GM12878 (cell line): Measurements from ENCODE around the gene ZNF285. TPM values are rescaled to one million over a fixed set of nuclear protein-coding genes. Genes with fewer than 3 reads are reported as not detected.
"Not testable (repeated sequence)": the region's sequence is repeated elsewhere in the genome, so short reads cannot be mapped to it uniquely, and the experiment has no call there.

Experiments used
- ATAC-seq: fragments of 200-7000 bp; cut with Tn5 transposase; 3 replicates; pipeline ENCODE4 v1.9.1; 2020; ENCODE audit warnings: mild to moderate bottlenecking, moderate library complexity
- BruUV-seq: library from RNA; stranded (reverse); fragments of 400-500 nt; replicated peaks from 2 replicates; lab custom pipeline; 2021; lab: Mats Ljungman, UMichigan
- CTCF ChIA-PET: fragments of 300-600 bp; sonication (Branson Sonifier 250); formaldehyde crosslinking; extraction: SDS; loops from one replicate; lab custom pipeline; 2021; ENCODE audit warnings: inconsistent platforms; lab: Yijun Ruan, JAX
- POLR2A ChIA-PET: fragments of 350-600 bp; formaldehyde crosslinking; extraction: SDS; loops from one replicate; lab custom pipeline; 2021; ENCODE audit warnings: inconsistent platforms; lab: Charles Lee
- RAD21 ChIA-PET: fragments of 300-600 bp; sonication (Branson Sonifier 250); formaldehyde crosslinking; loops from one replicate; lab custom pipeline; 2023; ENCODE audit warnings: antibody characterized with exemption; ENCODE audit not compliant: unreplicated experiment; lab: Charles Lee
- SMC1A ChIA-PET: fragments of 300-600 bp; sonication (Branson Sonifier 250); formaldehyde crosslinking; loops from one replicate; lab custom pipeline; 2023; ENCODE audit not compliant: unreplicated experiment, uncharacterized antibody; lab: Charles Lee
- DNase-seq: peaks from one replicate; pipeline ENCODE4 v3.0.0-alpha.2; 2011; ENCODE audit warnings: low read depth, low spot score
- FAIRE-seq: peaks from 3 replicates; lab custom pipeline; 2011; peaks lifted over from hg19 to GRCh38; lab: Jason Lieb, UNC
- H2AFZ ChIP-seq: 2 replicates; pipeline ENCODE4 v1.6.0; 2011; ENCODE audit warnings: low read depth, low read length, control low read depth; ENCODE audit not compliant: control insufficient read depth
- H3K27ac ChIP-seq: 2 replicates; pipeline ENCODE4 v1.5.1; 2011; ENCODE audit warnings: control low read depth; ENCODE audit not compliant: control insufficient read depth, insufficient read depth
- H3K27me3 ChIP-seq, 2 experiments: replicated peaks in 1 of 2; 2 replicates each; pipeline versions ENCODE4 v1.6.0 to v1.6.1; 2011; ENCODE audit warnings: low read length in 1 of 2; ENCODE audit not compliant: control insufficient read depth in 2 of 2, insufficient read depth in 2 of 2
- H3K36me3 ChIP-seq, 2 experiments: 2 replicates each; pipeline ENCODE4 v1.5.1; 2011; ENCODE audit warnings: low read length in 1 of 2; ENCODE audit not compliant: control insufficient read depth in 2 of 2, insufficient read depth in 2 of 2
- H3K4me1 ChIP-seq: 2 replicates; pipeline ENCODE4 v1.6.1; 2011; ENCODE audit warnings: mild to moderate bottlenecking, low read length, moderate library complexity, mixed read lengths; ENCODE audit not compliant: control insufficient read depth, insufficient read depth
- H3K4me2 ChIP-seq: 2 replicates; pipeline ENCODE4 v1.6.0; 2011; ENCODE audit warnings: control low read depth; ENCODE audit not compliant: control insufficient read depth, insufficient read depth
- H3K4me3 ChIP-seq: fragments of 200-600 bp; sonication (generic); 2 replicates; pipeline ENCODE4 v1.5.1; 2016
- H3K79me2 ChIP-seq: 2 replicates; pipeline ENCODE4 v1.6.0; 2011; ENCODE audit warnings: low read length; ENCODE audit not compliant: control insufficient read depth, insufficient read depth
- H3K9ac ChIP-seq: 2 replicates; pipeline ENCODE4 v1.8.0; 2011; ENCODE audit warnings: low read length, control low read depth, mixed read lengths; ENCODE audit not compliant: control insufficient read depth, insufficient read depth
- H3K9me3 ChIP-seq: replicated peaks from 3 replicates; pipeline ENCODE4 v1.5.1; 2011; ENCODE audit warnings: mild to moderate bottlenecking, low read length; ENCODE audit not compliant: control insufficient read depth, insufficient read depth
- H4K20me1 ChIP-seq: 2 replicates; pipeline ENCODE4 v1.6.0; 2011; ENCODE audit not compliant: control insufficient read depth, insufficient read depth
- WGBS: methylation state at CpG from one replicate; pipeline ENCODE4 v1.1.6; 2016; ENCODE audit warnings: low lambda C conversion rate; ENCODE audit not compliant: insufficient replicate concordance, insufficient coverage; ENCODE audit errors: missing lambda C conversion rate; 5-methylcytosine and 5-hydroxymethylcytosine counted together
- in situ Hi-C: fragments of 300-500 bp; cut with MboI; formaldehyde crosslinking; loops from 9 replicates; pipeline ENCODE4 v1.14.3; 2018; ENCODE audit warnings: mixed read lengths
- intact Hi-C: fragments of 100-400 bp; cut with micrococcal nuclease; formaldehyde crosslinking; loops from one replicate; pipeline ENCODE4 v1.14.2; 2022; ENCODE audit not compliant: unreplicated experiment
- polyA plus RNA-seq, 11 experiments: library from polyadenylated mRNA; depleted of rRNA in 4 of 11; unstranded in 6 of 11; stranded (reverse) in 5 of 11; fragments of >200 nt; fragmentation: Nextera tagmentation in 4 of 11; fragmentation: Illumina TruSeq in 1 of 11; extraction: Ambion mirVana in 4 of 11; extraction: Trizol in 1 of 11; gene quantifications; 1 replicate in 1 of 11; 2 replicates in 10 of 11; pipeline versions ENCODE4 v1.2.1 to v1.2.3, GENCODE V29; 2011 to 2016; ENCODE audit warnings: inconsistent platforms in 2 of 11, missing spikeins in 2 of 11, low read depth in 1 of 11
- total RNA-seq, 4 experiments: library from RNA; depleted of rRNA in 3 of 4; stranded (reverse); fragments of >200 nt in 3 of 4; fragmentation: Illumina TruSeq in 1 of 4; extraction: Trizol in 1 of 4; gene quantifications; 2 replicates each; pipeline versions ENCODE4 v1.2.1 to v1.2.3, GENCODE V29; 2013 to 2021

ZNF285 gene
- total and polyA plus RNA-seq, 10 of the 15 experiments (the other 5 are each of a cell fraction or from before 2014, with no cell fraction given), result 0.02 to 0.40 (median 0.28) TPM; not detected in 3

DNA sequence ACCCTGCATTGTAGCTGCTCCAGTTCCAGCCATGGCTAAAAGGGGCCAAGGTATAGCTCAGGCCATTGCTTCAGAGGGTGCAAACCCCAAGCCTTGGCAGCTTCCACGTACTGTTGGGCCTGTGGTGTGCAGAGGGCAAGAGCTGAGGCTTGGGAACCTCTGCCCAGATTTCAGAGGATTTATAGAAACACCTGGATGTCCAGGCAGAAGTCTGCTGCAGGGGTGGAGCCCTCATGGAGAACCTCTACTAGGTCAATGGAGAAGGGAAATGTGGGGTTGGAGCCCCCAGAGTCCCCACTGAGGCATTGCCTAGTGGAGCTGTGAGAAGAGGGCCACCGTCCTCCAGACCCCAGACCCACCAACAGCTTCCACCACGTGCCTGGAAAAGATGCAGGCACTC is 66.8 kb downstream of the ZNF285 start:
- RAD21 ChIA-PET, H2AFZ ChIP-seq, H3K4me2 ChIP-seq, CTCF ChIA-PET, H3K9ac ChIP-seq, H3K4me1 ChIP-seq, H4K20me1 ChIP-seq, BruUV-seq, in situ Hi-C loops, H3K79me2 ChIP-seq, ATAC-seq, H3K27ac ChIP-seq, H3K36me3 ChIP-seq, SMC1A ChIA-PET, DNase-seq, H3K9me3 ChIP-seq, FAIRE-seq, intact Hi-C loops, H3K27me3 ChIP-seq, H3K4me3 ChIP-seq, POLR2A ChIA-PET: not testable (repeated sequence)
- 0% methylated on average over 3 of the region's 3 CpGs for WGBS

Other genes starting within 250 kb of the ZNF285 start
Only the 7 nearest of the 10 such genes appear.
- gene ZNF227, start 189.1 kb downstream of the ZNF285 start, total RNA-seq (2014; rRNA removed), result 14.7 and 15.0 TPM in 2 replicates
- gene ZNF227, start 189.1 kb downstream of the ZNF285 start, total RNA-seq (2014; rRNA removed; fragmentation: Illumina TruSeq; extraction: Trizol), result 22.4 and 22.9 TPM in 2 replicates
- gene ZNF227, start 189.1 kb downstream of the ZNF285 start, total RNA-seq (2021), result 17.2 and 20.9 TPM in 2 replicates
- 19.3 and 24.2 TPM in 2 replicates for gene ZNF227, start 189.1 kb downstream of the ZNF285 start, polyA plus RNA-seq (2011; rRNA removed)
- 16.0 and 17.2 TPM in 2 replicates for gene ZNF227, start 189.1 kb downstream of the ZNF285 start, polyA plus RNA-seq (2014; fragmentation: Illumina TruSeq; extraction: Trizol)
- gene ZNF227, start 189.1 kb downstream of the ZNF285 start, polyA plus RNA-seq (2014; fragmentation: Nextera tagmentation; extraction: Ambion mirVana), result 1 to 10 TPM; 4.3 to 5.1 TPM
- gene ZNF227, start 189.1 kb downstream of the ZNF285 start, polyA plus RNA-seq (2014; rRNA removed), result 9.8 and 10.8 TPM in 2 replicates
- 10 to 100 TPM; 10.9 to 11.0 TPM for gene ZNF227, start 189.1 kb downstream of the ZNF285 start, polyA plus RNA-seq (2016; fragmentation: Nextera tagmentation; extraction: Ambion mirVana)
- 0.23 and 0.54 TPM in 2 replicates for gene ZNF233, start 141.7 kb downstream of the ZNF285 start, total RNA-seq (2014; rRNA removed)
- 0.32 and 0.63 TPM in 2 replicates for gene ZNF233, start 141.7 kb downstream of the ZNF285 start, total RNA-seq (2014; rRNA removed; fragmentation: Illumina TruSeq; extraction: Trizol)
- 0.19 and 0.26 TPM in 2 replicates for gene ZNF233, start 141.7 kb downstream of the ZNF285 start, total RNA-seq (2021)
- gene ZNF233, start 141.7 kb downstream of the ZNF285 start, polyA plus RNA-seq (2011; rRNA removed), result 1.5 and 1.8 TPM in 2 replicates
- gene ZNF233, start 141.7 kb downstream of the ZNF285 start, polyA plus RNA-seq (2014; fragmentation: Illumina TruSeq; extraction: Trizol), result 0.06 and 0.32 TPM in 2 replicates
- under 1 TPM; 0.35 to 0.46 TPM for gene ZNF233, start 141.7 kb downstream of the ZNF285 start, polyA plus RNA-seq (2014; fragmentation: Nextera tagmentation; extraction: Ambion mirVana)
- 0.29 and 0.67 TPM in 2 replicates for gene ZNF233, start 141.7 kb downstream of the ZNF285 start, polyA plus RNA-seq (2014; rRNA removed)
- gene ZNF233, start 141.7 kb downstream of the ZNF285 start, polyA plus RNA-seq (2016; fragmentation: Nextera tagmentation; extraction: Ambion mirVana), result 1 to 10 TPM in 1 of 2 experiments, under 1 TPM in 1; 0.93 to 1.0 TPM
- 4.7 and 5.9 TPM in 2 replicates for gene ZNF235, start 96.6 kb downstream of the ZNF285 start, total RNA-seq (2014; rRNA removed)
- gene ZNF235, start 96.6 kb downstream of the ZNF285 start, total RNA-seq (2014; rRNA removed; fragmentation: Illumina TruSeq; extraction: Trizol), result 7.0 and 7.4 TPM in 2 replicates
- gene ZNF235, start 96.6 kb downstream of the ZNF285 start, total RNA-seq (2021), result 3.9 and 4.8 TPM in 2 replicates
- 9.0 and 12.2 TPM in 2 replicates for gene ZNF235, start 96.6 kb downstream of the ZNF285 start, polyA plus RNA-seq (2011; rRNA removed)
- gene ZNF235, start 96.6 kb downstream of the ZNF285 start, polyA plus RNA-seq (2014; fragmentation: Illumina TruSeq; extraction: Trizol), result 4.1 and 7.5 TPM in 2 replicates
- 1 to 10 TPM; 2.8 to 5.0 TPM for gene ZNF235, start 96.6 kb downstream of the ZNF285 start, polyA plus RNA-seq (2014; fragmentation: Nextera tagmentation; extraction: Ambion mirVana)
- 2.7 and 4.0 TPM in 2 replicates for gene ZNF235, start 96.6 kb downstream of the ZNF285 start, polyA plus RNA-seq (2014; rRNA removed)
- 1 to 10 TPM; 3.6 to 4.9 TPM for gene ZNF235, start 96.6 kb downstream of the ZNF285 start, polyA plus RNA-seq (2016; fragmentation: Nextera tagmentation; extraction: Ambion mirVana)
- gene ZNF112, start 44.9 kb downstream of the ZNF285 start, total RNA-seq (2014; rRNA removed), result not detected in 2 replicates
- 0.04 TPM in 1 of 2 replicates, not detected in the other for gene ZNF112, start 44.9 kb downstream of the ZNF285 start, total RNA-seq (2014; rRNA removed; fragmentation: Illumina TruSeq; extraction: Trizol)
- gene ZNF112, start 44.9 kb downstream of the ZNF285 start, total RNA-seq (2021), result not detected in 2 replicates
- gene ZNF112, start 44.9 kb downstream of the ZNF285 start, polyA plus RNA-seq (2011; rRNA removed), result 0.01 and 0.11 TPM in 2 replicates
- gene ZNF112, start 44.9 kb downstream of the ZNF285 start, polyA plus RNA-seq (2014; fragmentation: Illumina TruSeq; extraction: Trizol), result 0.03 TPM in 1 of 2 replicates, not detected in the other
- gene ZNF112, start 44.9 kb downstream of the ZNF285 start, polyA plus RNA-seq (2014; fragmentation: Nextera tagmentation; extraction: Ambion mirVana), result not detected
- gene ZNF112, start 44.9 kb downstream of the ZNF285 start, polyA plus RNA-seq (2014; rRNA removed), result 0.08 TPM in 1 of 2 replicates, not detected in the other
- gene ZNF112, start 44.9 kb downstream of the ZNF285 start, polyA plus RNA-seq (2016; fragmentation: Nextera tagmentation; extraction: Ambion mirVana), result under 1 TPM; 0.07 to 0.25 TPM
- gene ZNF229, start 46.9 kb upstream of the ZNF285 start, total RNA-seq (2014; rRNA removed), result 0.11 and 0.23 TPM in 2 replicates
- gene ZNF229, start 46.9 kb upstream of the ZNF285 start, total RNA-seq (2014; rRNA removed; fragmentation: Illumina TruSeq; extraction: Trizol), result 0.04 and 0.09 TPM in 2 replicates
- 0.05 and 0.15 TPM in 2 replicates for gene ZNF229, start 46.9 kb upstream of the ZNF285 start, total RNA-seq (2021)
- 0.09 and 0.14 TPM in 2 replicates for gene ZNF229, start 46.9 kb upstream of the ZNF285 start, polyA plus RNA-seq (2011; rRNA removed)
- gene ZNF229, start 46.9 kb upstream of the ZNF285 start, polyA plus RNA-seq (2014; fragmentation: Illumina TruSeq; extraction: Trizol), result 0.05 and 0.18 TPM in 2 replicates
- gene ZNF229, start 46.9 kb upstream of the ZNF285 start, polyA plus RNA-seq (2014; fragmentation: Nextera tagmentation; extraction: Ambion mirVana), result under 1 TPM in 1 of 2 experiments, not detected in 1; 0.07 TPM
- 0.04 and 0.37 TPM in 2 replicates for gene ZNF229, start 46.9 kb upstream of the ZNF285 start, polyA plus RNA-seq (2014; rRNA removed)
- under 1 TPM; 0.14 to 0.24 TPM for gene ZNF229, start 46.9 kb upstream of the ZNF285 start, polyA plus RNA-seq (2016; fragmentation: Nextera tagmentation; extraction: Ambion mirVana)
- gene ZNF180, start 98.9 kb upstream of the ZNF285 start, total RNA-seq (2014; rRNA removed), result 6.7 and 7.7 TPM in 2 replicates
- gene ZNF180, start 98.9 kb upstream of the ZNF285 start, total RNA-seq (2014; rRNA removed; fragmentation: Illumina TruSeq; extraction: Trizol), result 7.6 and 9.0 TPM in 2 replicates
- gene ZNF180, start 98.9 kb upstream of the ZNF285 start, total RNA-seq (2021), result 8.9 TPM in 2 replicates
- gene ZNF180, start 98.9 kb upstream of the ZNF285 start, polyA plus RNA-seq (2011; rRNA removed), result 2.1 and 4.6 TPM in 2 replicates
- 6.5 and 7.8 TPM in 2 replicates for gene ZNF180, start 98.9 kb upstream of the ZNF285 start, polyA plus RNA-seq (2014; fragmentation: Illumina TruSeq; extraction: Trizol)
- 1 to 10 TPM; 1.6 to 3.1 TPM for gene ZNF180, start 98.9 kb upstream of the ZNF285 start, polyA plus RNA-seq (2014; fragmentation: Nextera tagmentation; extraction: Ambion mirVana)
- gene ZNF180, start 98.9 kb upstream of the ZNF285 start, polyA plus RNA-seq (2014; rRNA removed), result 3.5 and 4.8 TPM in 2 replicates
- gene ZNF180, start 98.9 kb upstream of the ZNF285 start, polyA plus RNA-seq (2016; fragmentation: Nextera tagmentation; extraction: Ambion mirVana), result 1 to 10 TPM; 5.5 TPM
- gene CEACAM20, start 128.1 kb upstream of the ZNF285 start, total RNA-seq (2014; rRNA removed), result not detected in 2 replicates
- not detected in 2 replicates for gene CEACAM20, start 128.1 kb upstream of the ZNF285 start, total RNA-seq (2014; rRNA removed; fragmentation: Illumina TruSeq; extraction: Trizol)
- not detected in 2 replicates for gene CEACAM20, start 128.1 kb upstream of the ZNF285 start, total RNA-seq (2021)
- not detected in 2 replicates for gene CEACAM20, start 128.1 kb upstream of the ZNF285 start, polyA plus RNA-seq (2011; rRNA removed)
- not detected in 2 replicates for gene CEACAM20, start 128.1 kb upstream of the ZNF285 start, polyA plus RNA-seq (2014; fragmentation: Illumina TruSeq; extraction: Trizol)
- gene CEACAM20, start 128.1 kb upstream of the ZNF285 start, polyA plus RNA-seq (2014; fragmentation: Nextera tagmentation; extraction: Ambion mirVana), result not detected
- not detected in 2 replicates for gene CEACAM20, start 128.1 kb upstream of the ZNF285 start, polyA plus RNA-seq (2014; rRNA removed)
- not detected for gene CEACAM20, start 128.1 kb upstream of the ZNF285 start, polyA plus RNA-seq (2016; fragmentation: Nextera tagmentation; extraction: Ambion mirVana)